Muscle of leg (tissue), 9 donors: ENCODE measurements around the gene NMD3. TPM values are rescaled to one million over a fixed set of nuclear protein-coding genes. Genes with fewer than 3 reads are reported as not detected.

Experiments used
- polyA plus RNA-seq, 8 donors: library from polyadenylated mRNA; unstranded; fragments of 120-200 nt; gene quantifications; one replicate each; pipeline versions ENCODE4 v1.2.1 to v1.2.3, GENCODE V29; 2013; ENCODE audit warnings: inconsistent platforms in 1 of 8, low replicate concordance in 1 of 8; ENCODE audit not compliant: insufficient read length in 8 of 8, insufficient read depth in 1 of 8
- total RNA-seq: library from RNA; stranded (reverse); fragments of 120-200 nt; gene quantifications from one replicate; pipeline ENCODE4 v1.2.4, GENCODE V29; 2013

The NMD3 gene
- total and polyA plus RNA-seq, 9 donors: 28.8 to 43.1 (median 37.2) TPM

Other genes starting within 250 kb of the NMD3 start
- gene B3GALNT1, start 116.0 kb upstream of the NMD3 start, total RNA-seq: 20.4 TPM
- gene B3GALNT1, start 116.0 kb upstream of the NMD3 start, polyA plus RNA-seq: 10 to 100 TPM; 18.2 to 26.9 (median 20.8) TPM
- 0.04 TPM for gene SPTSSB, start 150.2 kb downstream of the NMD3 start, total RNA-seq
- 1 to 10 TPM in 2 of 8 donors, under 1 TPM in 6; 0.13 to 2.7 (median 0.41) TPM for gene SPTSSB, start 150.2 kb downstream of the NMD3 start, polyA plus RNA-seq